Activated naive CD4-positive, alpha-beta T cell treated with anti-CD3 and anti-CD28 coated beads, Interleukin-2, amount 50 U/mL, for 16 hours (primary cell): ENCODE data around the gene TTI1.
A peak's percentile ranks its signal among the peaks of the same experiment; 100 is the strongest.

ENCODE experiments used
- DNase-seq: peaks from one replicate; pipeline ENCODE4 v3.0.0-alpha.2; 2020

TTI1 gene

DNA sequence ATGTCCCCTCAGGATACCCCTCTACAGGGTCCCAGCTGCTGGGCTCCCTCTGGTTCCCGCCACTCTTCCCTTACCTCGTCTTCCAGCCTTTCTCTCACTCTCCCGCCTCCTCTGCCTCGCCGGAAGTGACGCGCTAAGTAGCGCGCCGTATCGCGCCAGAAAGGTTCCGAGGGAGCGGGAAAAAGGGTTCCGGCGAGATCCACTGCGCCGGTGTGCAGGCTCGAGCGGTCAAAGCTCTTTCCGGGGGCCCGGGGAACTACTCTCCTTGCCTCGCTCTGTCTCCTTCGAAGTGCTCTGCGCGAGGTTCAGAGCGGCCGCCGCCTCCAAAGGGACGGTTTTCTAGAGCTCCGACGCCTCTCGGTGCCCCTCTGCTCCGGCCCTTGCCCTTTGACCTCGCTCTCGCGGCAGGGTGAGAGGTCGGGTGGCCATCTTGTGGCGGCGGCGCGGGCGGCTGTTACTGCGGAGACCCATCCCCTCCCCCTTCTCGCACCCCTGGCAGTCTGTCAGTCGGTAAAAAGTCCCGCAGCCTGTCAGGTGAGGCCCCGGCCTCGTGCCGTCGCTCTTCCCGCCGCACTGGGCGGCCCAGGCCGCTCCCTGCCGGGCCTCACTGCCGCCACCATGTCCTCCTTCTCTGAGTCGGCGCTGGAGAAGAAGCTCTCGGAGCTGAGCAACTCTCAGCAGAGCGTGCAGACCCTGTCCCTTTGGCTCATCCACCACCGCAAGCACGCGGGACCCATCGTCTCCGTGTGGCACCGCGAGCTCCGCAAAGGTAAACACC, at the start of gene TTI1, which contains the start of gene RPRD1B:
Gene TTI1 (minus strand): TSS at position 127 of the 778 bp plus-strand sequence. CDS start 19,640 bp downstream, outside the sequence.
Gene RPRD1B (plus strand): TSS at position 417 of the 778 bp plus-strand sequence. CDS start 202 bp downstream, at position 619.
- DNase-seq, result peak; percentile 89

DNA sequence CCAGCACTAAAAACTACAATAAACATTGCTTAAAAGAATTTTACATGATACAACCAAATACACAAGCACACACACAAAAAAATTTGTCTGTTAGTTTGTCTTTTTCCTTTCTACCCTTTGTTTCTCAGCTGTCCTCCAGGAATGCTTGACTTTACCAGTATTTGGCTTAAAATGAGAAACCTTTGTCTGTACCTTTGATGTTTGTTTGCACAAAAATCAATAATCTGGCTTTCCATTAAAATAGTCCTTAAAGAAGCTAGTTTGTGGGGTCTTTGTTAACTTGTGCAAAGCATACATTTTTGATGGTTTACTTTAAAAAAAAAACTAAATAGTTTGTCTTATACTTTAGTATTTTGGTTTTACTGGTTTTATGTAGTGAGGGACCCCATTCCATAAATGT, 49.6 kb upstream of the TTI1 start:
- DNase-seq, result no peak

DNA sequence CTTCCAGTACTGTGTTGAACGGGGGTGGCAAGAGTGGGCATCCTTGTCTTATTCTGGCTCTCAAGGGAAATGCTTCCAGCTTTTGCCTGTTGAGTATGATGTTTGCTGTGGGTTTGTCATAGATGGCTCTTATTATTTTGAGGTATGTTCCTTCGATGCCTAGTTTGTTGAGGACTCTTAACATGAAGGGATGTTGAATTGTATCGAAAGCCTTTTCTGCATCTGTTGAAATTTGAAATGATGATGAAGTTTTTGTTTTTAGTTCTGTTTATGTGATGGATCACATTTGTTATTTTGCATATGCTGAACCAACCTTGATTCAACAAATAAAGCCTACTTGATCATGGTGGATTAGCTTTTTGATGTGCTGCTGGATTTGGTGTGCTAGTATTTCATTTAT, 48.3 kb upstream of the TTI1 start:
- no peak for DNase-seq

DNA sequence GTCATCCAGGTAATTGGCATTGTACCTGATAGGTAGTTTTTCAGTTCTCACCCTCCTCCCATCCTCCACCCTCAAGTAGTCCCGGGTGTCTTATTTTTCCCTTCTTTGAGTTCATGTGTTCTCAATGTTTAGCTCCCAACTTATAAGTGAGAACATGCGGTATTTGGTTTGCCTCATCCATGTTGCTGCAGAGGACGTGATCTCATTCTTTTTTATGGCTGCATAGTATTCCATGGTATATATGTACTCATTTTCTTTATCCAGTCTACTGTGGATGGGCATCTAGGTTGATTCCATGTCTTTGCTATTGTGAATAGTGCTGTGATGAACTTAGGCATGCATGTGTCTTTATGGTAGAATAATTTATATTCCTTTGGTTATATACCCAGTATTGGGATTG, 46.1 kb upstream of the TTI1 start:
- DNase-seq, result no peak

DNA sequence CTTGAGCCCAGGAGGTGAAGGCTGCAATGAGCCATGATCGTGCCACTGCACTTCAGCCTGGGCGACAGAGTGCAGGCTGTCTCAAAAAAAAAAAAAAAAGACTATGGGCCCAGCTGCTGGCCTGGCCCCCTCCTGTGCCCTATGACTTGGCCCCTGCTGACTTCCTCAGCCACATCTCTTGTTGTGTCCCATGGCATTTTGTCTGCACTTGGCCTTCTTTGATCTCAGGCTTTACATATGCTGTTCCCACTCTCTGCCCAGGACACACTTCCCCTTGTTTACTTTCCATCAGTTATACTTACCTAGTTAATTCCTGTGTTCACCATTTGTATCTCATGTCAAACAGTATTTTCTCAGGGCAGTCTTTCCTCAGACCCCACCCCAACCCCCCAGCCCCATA, 44.8 kb upstream of the TTI1 start:
- DNase-seq, result no peak

DNA sequence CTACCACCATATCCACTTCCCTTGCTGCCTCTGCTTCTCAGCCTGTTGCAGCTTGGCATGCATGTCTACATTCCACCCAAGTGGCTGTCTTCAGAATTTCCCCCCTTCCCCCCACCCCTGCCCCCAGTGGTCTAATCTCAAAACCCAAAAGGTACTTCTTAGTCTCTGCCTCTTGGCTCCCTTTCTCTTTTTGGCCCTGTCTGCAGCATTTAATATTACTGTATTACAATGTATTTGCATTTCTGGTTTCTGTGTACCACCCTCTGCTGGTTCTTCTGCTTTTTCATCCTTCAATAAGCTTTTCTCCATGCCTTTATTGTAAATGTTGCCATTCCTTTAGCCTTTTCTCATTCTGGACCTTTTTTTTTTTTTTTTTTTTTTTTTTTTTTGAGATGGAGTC, 43.3 kb upstream of the TTI1 start:
- DNase-seq, result no peak

DNA sequence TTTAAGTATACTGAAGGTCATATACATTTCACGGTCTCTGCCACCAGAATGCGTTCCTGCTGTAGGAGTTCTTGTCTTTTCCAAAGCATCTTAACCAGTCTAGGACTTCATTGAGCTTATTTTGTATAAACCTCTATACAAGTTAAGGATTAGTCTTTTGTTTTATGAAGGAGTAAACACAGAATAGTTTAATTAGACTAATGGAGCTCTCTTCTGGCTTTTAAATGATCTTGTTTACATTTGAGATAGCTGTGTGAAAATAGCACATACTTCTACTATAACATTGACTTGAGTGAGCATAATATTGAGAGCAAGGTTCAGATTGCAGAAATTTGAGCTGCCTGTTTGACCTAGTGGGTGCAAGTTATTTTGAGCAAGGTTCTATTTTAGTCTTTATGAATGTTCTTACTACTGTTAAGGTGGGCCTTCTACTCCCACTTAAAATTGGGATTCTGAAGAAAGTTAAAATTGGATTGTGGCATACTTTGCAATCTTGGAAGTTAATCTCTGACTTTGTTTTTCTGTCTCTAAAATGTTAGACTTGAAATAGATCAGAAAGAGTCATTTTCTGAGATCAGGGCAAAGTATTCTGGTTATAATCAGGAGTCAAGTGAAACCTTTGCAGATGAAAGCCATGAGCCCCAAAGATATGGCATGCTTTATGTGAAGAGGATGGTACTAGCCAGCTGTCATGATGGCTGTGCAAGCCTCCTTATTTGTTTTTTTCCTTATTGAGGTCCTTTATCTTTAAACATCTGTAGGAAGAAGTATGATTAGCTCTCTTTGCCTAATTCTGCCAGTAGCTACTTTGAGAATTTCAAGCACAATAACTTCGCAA, 42.1 kb upstream of the TTI1 start:
- DNase-seq, result no peak

DNA sequence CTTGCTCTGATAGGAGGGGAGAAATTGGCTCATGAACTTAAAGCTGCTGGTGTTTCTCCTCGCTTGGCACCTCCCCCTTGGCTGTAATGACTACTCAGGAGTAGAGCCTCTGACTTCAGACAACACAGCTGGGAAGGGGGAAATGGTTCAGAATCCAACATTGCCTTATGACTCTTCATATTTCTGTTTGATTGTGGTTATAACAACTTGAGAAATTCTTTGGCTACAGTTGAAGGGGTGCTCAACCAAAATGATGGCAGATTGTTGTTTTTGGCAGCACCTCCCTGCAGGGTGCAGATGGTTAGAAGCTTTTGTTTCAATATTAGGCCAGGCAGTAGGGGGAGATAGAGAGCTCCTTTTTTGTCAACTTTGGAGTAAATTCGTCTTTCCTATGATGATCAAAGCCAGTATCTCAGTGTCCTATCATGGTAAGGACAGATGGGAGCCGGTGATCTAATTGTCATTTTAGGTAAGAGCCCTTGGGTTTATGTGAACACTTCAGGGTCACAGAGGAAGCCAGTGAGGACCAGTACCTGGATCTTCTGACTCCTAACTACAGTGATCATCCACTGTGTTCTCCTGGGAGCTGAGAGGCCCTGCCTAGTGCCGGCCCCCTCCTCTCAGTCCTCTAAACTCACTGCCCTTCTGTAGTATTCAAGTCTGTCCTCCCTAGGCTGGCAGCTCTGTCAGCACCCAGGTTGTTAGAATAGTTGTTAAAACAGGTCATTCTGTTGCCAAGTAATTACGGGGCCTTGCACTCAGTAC, 40.2 kb upstream of the TTI1 start:
- no peak for DNase-seq

DNA sequence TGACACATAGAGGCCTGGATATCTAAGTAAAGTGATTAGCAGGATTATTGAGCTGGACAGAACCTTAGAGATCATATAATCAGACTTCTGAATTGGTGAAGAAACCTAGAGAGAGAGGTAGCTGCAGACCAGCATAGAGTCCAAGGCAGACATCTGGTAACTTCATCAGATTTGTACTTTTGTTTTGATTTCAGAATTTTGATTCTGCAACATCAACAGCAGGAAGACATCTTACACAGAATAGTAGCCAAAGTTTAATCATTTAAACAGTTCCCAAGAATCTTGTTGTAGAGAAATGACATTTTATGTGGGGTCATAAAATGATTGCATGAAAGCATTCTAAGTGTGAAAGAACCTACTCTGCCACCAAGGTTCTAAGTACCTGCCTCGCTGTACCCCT, 39.6 kb upstream of the TTI1 start:
- DNase-seq, result no peak

DNA sequence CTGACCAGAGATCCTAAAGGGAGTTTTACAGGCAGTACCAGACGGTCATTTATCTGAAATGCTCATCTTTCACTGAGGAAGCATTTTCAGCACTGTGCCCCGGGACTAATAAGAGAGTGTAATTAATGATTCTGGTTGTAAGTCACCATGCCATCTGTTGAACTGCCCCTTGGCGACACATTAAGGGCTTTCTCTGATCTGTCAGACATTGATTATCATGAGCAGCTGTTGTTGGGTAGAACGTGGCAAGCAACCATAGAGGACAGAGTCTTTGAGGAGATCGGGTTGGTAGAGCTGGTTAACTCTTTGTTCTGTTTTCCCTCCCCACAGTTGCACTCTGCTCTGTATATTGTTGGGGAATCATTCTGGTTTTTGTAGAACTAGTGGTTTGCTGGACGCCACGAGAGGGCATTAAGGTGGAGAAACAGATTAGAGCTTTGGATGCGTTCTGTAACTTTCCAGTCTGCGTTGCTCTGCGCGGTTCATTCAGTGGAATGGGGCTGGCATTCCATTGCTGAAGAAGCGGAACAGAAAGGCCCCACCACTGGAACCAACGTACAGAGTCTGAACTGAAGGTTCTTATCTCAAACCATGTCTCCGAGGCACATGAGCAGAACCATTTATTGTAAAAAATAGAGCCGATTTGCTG, 34.6 kb upstream of the TTI1 start:
- DNase-seq, result no peak

DNA sequence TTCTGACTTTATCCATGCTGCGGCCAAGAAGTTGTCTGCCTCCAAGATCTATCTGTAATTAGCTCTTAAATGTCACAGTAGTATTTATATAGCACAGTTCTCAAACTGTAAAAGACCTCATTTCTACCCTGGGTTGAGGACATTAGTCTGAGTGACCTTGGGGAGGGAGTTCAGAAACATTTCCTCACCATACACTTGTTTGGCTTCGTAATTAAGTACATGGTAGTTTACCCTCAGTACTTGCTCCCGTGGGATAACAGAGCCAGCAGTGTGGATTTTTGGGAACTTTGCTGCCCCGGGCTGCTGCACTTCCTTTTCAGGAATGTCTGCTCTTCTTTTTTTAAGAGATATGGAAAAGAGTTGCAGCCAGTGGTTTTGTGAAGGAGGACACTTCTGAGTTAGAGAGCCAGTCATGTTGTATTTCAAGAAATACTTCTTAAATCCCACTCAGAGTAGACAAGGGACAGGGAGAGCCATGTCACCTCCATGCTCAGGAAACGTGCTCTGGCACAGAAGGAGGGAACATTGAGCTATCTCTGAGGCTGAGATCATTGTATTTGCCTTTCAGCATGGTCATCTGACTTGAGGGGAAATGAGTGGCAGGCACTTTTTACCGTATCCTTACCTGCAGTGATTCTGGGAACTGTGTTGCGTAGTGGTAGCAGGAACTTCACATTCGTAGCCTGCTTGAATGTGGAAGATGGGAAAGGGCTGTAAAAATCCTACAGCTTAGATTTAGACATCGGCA, 33.9 kb upstream of the TTI1 start:
- no peak for DNase-seq

DNA sequence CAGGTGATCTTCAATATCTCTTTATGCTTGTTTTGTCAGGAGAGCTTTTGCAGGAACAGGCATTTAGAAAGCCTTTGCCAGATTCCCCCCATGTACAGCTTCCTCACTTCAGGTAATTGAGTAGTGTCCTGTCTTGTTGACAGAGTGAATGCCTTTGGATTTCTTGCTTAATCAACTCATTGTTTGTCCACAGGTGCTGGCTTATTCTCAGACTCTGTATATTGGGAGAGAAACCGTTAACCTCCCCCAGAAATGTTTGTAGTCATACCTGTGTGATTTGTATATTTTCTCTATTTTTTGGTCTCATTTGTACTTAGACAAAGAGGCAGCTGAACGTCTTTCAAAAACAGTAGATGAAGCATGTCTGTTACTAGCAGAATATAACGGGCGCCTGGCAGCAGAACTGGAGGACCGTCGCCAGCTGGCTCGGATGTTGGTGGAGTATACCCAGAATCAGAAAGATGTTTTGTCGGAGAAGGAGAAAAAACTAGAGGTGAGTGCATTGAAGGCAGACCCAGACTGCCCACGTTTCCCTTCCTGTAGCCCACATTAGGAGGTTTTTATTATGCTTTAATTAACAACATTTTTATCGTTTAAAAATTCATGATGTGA, 32.6 kb upstream of the TTI1 start:
- no peak for DNase-seq

DNA sequence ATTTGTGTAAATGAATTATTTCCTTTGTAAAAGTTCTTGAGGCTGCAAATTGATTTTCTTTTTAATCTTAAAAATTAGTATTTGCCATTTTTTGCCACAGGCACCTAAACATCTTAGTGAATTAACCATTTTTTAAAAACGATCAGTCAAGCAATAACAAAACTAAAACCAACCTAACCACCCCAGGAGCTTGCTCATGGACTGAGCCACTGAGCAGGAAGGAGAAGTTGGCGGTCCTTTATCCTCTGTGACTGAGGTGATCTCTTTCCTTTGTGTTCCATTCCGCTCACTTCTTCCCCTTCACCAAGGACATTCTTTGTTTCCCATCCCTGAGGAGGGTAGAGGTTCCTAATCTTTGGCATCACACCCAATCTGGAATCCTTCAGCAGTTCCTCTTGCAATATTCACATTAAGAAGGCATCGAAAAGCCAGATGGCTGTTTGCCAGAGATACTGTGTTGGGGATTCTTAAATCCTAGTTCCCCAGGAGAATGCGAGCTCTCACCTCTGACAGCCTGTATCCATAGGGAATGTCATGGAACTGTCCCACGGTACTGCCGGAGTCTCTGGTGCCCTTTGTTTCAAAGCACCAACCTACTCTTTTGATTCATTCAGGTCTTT, 30.8 kb upstream of the TTI1 start:
- DNase-seq, result no peak

DNA sequence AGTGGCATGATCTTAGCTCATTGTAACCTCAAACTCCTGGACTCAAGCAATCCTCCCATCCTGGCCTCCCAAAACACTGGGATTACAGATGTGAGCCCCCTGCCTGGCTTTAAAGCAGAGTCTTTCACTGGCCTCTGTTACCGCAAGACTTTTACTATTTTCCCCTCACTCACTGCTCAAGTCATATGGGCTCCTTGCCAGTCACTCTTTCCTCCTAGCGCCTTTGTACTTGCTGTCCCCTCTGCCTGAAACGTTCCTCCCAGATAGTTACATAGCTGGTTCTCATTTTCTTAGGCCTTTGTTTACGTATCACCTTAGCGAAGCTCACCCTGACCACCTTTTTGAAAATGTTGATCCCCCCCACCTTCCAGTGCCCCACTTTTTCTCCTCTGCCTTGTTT, 29.6 kb upstream of the TTI1 start:
- no peak for DNase-seq

DNA sequence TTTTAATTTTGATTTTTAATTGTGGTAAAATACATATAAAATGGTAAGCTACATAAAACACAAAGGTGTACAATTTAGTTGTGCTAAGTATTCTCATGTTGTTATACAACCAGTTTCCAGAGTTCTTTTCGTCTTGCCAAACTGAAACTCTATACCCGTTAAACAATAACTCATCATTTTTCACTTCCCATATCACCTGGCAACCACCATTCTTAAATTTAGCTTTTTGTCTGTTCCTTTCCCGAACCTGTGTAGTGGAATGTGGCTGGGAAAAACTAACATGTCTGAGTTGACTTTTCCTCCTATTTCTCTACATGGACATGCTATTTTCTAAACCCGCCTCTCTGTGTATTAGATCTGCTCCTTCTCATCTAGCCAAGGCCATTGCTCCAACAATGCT, 27.9 kb upstream of the TTI1 start:
- no peak for DNase-seq

DNA sequence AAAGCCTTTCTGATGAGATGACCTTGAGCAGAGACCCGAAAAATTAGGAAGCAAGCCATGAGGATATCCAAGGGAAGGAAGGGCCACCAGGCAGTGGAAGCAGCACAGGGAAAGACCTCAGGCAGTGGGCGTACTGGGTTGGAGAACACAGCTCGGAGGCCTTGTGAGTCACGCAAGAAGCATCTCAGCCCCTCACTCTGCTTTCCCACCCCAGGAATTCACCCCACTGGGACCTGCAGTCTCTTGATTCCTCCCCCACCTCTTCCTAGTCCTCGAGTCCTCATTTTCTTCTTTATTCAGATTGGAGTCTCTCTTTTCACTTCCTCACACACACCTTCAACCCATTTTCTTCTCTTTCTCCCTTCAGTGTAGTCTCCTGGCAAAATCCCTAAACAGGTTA, 27.3 kb upstream of the TTI1 start:
- no peak for DNase-seq

DNA sequence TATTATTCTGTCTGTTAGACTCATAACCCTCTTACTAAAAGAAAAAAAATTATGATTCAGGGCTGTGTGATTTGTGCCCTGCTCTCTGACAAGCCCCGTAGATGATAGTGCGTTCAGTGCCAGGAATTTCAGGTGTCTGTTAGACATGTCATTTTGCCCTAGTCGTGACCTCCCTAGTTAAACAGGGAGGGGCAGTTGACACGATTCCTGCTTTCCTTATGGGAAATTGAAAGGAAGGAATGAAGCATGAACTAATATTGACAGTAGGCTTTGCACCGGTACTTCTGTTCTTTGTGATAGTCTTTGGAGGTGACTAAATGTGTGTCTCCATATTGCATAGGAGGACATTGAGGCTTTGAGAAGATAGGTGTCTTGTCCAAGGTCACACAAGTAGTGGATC, 26.6 kb upstream of the TTI1 start:
- DNase-seq, result no peak

DNA sequence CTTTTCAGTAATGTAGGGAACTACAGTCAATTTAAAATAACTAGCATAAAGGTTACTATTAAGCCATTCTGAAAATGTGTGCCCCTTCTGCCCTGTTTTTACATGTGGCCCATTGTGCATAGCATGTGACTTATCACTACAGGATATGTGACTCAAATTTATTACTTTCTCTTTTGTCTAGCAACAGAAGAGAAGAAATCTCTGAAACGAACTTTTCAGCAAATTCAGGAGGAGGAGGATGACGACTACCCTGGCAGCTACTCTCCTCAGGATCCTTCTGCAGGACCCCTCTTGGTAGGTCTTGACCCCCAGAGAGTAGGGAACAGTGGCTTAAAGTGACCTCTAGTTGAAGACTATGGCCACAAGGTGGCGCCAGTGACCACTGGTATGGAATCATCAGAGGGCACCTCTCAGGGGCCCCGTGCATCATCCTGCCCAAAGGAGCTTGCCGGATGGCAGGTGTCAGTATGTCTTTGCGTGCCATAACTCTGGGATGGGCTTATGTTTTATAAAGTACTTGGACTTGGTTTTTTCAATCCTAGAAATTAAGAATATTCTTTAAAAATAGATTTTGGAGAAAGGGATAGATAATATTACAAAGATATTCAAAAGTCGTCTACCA, 24.2 kb upstream of the TTI1 start:
- DNase-seq, result peak; percentile 64

DNA sequence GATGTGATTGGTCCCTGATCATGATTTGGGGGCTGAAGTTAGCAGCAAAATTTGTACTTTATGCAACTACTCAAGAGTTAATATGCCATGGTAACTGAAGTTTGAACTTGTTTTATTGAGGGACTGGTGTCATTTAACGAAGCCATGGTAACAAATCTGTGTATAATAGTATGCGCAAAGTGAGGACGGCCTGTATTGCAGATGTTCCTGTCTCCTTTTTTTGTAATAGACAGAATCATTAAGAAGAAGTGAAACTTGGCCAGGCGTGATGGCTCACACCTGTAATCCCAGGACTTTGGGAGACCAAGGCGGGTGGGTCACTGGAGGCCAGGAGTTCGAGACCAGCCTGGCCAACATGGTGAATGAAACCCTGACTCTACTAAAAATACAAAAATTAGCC, 22.6 kb upstream of the TTI1 start:
- no peak for DNase-seq

DNA sequence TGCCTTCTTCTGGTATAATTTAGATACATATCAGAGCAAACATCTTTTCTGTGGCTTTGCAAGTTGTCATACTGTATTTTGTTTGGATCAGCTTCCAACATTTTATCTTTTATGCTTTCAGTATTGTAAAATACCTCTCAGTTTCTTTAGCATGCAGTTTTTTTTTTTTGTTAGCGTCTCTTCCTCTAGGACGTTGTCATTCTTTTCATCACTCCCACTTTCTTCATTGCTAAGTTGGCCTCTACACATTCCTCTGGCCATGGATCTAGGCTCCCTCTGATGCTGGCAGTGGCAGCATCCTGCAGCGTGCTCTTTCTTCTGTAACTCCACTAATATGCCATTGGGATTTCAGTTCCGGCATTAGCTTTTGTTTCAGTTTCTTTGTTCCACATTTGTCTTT, 22.0 kb upstream of the TTI1 start:
- DNase-seq, result no peak

DNA sequence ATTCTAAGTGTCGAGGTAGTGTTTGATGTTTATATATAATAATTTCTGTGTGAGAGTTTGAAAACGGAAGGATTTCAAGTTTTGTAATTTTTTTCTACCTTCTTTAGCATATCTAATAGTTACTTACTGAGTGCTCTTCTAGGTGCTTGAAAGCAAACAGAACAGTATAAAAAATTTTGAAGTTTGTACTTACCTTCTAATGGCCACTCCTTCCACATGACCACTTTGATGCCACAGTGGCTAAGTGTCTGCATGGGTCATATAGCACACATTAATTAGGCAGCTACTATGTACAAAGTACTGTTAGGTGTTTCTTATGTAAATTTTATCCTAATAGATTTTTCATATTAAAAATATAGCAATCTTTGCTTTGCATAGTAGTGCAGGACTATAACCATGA, 21.4 kb upstream of the TTI1 start:
- no peak for DNase-seq
